ENCODE results near the gene INPP5E.

INPP5E gene

GRCh38 chr9:136439481-136440408 lies at the start of gene INPP5E:
INPP5E (minus strand) TSS chr9:136439845; CDS start chr9:136439419, 426 bp downstream.
- DNase-seq: peak; percentile 86 to 94

GRCh38 chr9:136488247-136489214 lies 48.9 kb upstream of the INPP5E start:
- DNase-seq: peak; percentile 69 to 82

- no peak for DNase-seq
These were observed 48.0 kb upstream of the INPP5E start for GRCh38 chr9:136487672-136488071.

GRCh38 chr9:136486823-136487620 lies 47.4 kb upstream of the INPP5E start:
- DNase-seq: no peak

GRCh38 chr9:136486131-136486530 lies 46.5 kb upstream of the INPP5E start:
- DNase-seq: no peak

- DNase-seq: peak; percentile 79 to 85
These were observed 45.7 kb upstream of the INPP5E start for GRCh38 chr9:136485049-136486045.

- no peak for DNase-seq
These were observed 44.8 kb upstream of the INPP5E start for GRCh38 chr9:136484153-136485048.

- peak; percentile 95 to 97 for DNase-seq
These were observed 44.0 kb upstream of the INPP5E start for GRCh38 chr9:136483589-136484152.

GRCh38 chr9:136482793-136483588 lies 43.3 kb upstream of the INPP5E start, which contains the start of gene SEC16A:
SEC16A (minus strand) TSS chr9:136483040; CDS start chr9:136477615, 5,425 bp downstream.
- peak; percentile 99 to 100 for DNase-seq

- DNase-seq: peak in 1 of 2 donors; percentile 23
These were observed 42.6 kb upstream of the INPP5E start for GRCh38 chr9:136482046-136482792.

- DNase-seq: no peak
These were observed 41.9 kb upstream of the INPP5E start for GRCh38 chr9:136481558-136481957.

GRCh38 chr9:136476369-136477150 lies 36.9 kb upstream of the INPP5E start:
- no peak for DNase-seq

- DNase-seq: no peak
These were observed 35.6 kb upstream of the INPP5E start for GRCh38 chr9:136474974-136475865.

- DNase-seq: no peak
These were observed 34.5 kb upstream of the INPP5E start for GRCh38 chr9:136474021-136474640.

- DNase-seq: no peak
These were observed 33.7 kb upstream of the INPP5E start for GRCh38 chr9:136473354-136473721.
